ENCODE measurements around the gene HTR2B.
"Not testable (repeated sequence)": the region's sequence is repeated elsewhere in the genome, so short reads cannot be mapped to it uniquely, and the experiment has no call there.

HTR2B gene

GRCh38 chr2:231093933-231094332 is 30.9 kb downstream of the HTR2B start:
- no peak for DNase-seq (ENCODE audit: low spot score)

- DNase-seq (ENCODE audit: low spot score) = no peak
Observed at GRCh38 chr2:231088754-231089153, 36.1 kb downstream of the HTR2B start.

- no peak for DNase-seq (ENCODE audit: low spot score)
Observed at GRCh38 chr2:231084565-231084964, 40.3 kb downstream of the HTR2B start.

- DNase-seq (ENCODE audit: low spot score) = no peak
Observed at GRCh38 chr2:231069379-231070054, 55.3 kb downstream of the HTR2B start.

- no peak for DNase-seq (ENCODE audit: low spot score)
Observed at GRCh38 chr2:231068525-231069222, 56.2 kb downstream of the HTR2B start.

GRCh38 chr2:231067531-231067930 is 57.3 kb downstream of the HTR2B start:
- DNase-seq (ENCODE audit: low spot score) = not testable (repeated sequence)

- no peak for DNase-seq (ENCODE audit: low spot score)
Observed at GRCh38 chr2:231065966-231066365, 58.9 kb downstream of the HTR2B start.

- no peak for DNase-seq (ENCODE audit: low spot score)
Observed at GRCh38 chr2:231063347-231063746, 61.5 kb downstream of the HTR2B start.

- DNase-seq (ENCODE audit: low spot score) = no peak
Observed at GRCh38 chr2:231062776-231063175, 62.1 kb downstream of the HTR2B start.

GRCh38 chr2:231059756-231060155 is 65.1 kb downstream of the HTR2B start:
- no peak for DNase-seq (ENCODE audit: low spot score)

- DNase-seq (ENCODE audit: low spot score) = no peak
Observed at GRCh38 chr2:231058761-231059550, 65.9 kb downstream of the HTR2B start.

Data from globus pallidus (tissue), 1 donor.